HS-27A (cell line): ENCODE measurements around the gene HMG20B.
"Not testable (repeated sequence)": the region's sequence is repeated elsewhere in the genome, so short reads cannot be mapped to it uniquely, and the experiment has no call there.

Experiments
- DNase-seq: peaks from one replicate; pipeline ENCODE4 v3.0.0-alpha.2; 2012; ENCODE audit warnings: low read depth, missing footprints

HMG20B gene

GRCh38 chr19:3572855-3573161 is at the start of gene HMG20B:
TSS of gene HMG20B (plus strand) at chr19:3572944. CDS start at chr19:3573310, 366 bp downstream.
- no peak for DNase-seq

GRCh38 chr19:3523361-3524077 is 49.2 kb upstream of the HMG20B start:
- no peak for DNase-seq

DNA sequence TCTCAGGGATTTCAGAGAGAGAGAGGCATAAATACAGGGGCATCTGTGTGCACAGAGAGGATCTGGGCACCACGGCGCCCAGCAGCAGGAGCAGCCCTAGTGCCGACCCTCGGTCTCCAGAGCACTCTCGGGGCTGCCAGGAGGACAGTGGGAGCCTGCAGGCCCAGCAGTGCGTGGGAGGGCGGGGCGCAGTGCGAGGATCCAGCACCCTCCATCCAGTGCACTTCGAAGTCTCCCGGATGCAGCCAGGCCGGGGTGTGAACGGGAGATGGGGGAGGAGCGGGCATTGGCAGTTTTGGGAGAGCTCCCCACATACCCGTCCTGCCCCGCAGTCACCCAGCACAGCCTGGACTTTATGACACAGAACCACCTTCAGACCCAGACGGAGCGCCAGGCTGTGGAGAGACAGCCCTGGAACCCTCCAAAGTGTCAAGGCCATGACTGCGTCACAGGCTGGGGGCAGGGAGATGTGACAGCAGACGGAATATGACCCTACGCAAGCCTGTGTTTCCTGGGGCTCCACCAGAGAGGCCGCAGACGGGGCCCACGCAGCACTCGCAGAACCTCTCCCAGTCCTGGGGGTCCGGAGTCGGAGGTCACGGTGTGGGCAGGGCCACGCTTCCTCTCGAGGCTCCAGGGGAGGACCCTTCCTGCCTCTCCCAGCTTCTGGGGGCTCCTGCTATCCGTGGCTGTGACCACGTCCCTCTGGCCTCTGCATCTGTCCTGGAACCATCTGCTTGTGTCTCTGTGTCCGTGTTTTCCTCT is 48.5 kb upstream of the HMG20B start:
- no peak for DNase-seq

DNA sequence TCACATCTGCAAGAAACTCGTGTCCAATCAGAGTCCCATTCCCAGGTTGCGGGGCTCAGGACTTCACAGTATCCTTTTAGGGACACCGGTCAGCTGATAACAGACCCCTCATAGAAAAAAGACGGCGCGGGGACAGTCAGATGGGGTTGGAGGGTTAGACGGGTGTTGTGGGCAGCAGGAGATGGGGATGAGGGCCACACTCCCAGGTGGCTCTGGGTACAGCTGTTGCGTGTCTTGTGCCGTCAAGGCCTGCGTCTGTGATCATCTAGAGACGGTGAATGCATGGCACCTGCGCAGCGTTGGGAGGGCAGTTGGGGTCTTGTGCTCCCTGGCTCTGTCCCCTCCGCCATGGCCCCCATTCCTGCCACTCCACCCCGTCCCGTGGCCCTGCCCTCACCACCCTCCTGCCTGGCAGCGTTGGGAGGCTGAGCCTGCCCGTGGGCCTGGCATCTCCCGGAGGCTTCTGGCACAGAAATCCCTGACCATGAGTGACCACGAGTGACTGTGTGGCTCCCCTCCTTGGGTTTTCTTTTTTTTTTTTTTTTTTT is 47.8 kb upstream of the HMG20B start:
- no peak for DNase-seq

DNA sequence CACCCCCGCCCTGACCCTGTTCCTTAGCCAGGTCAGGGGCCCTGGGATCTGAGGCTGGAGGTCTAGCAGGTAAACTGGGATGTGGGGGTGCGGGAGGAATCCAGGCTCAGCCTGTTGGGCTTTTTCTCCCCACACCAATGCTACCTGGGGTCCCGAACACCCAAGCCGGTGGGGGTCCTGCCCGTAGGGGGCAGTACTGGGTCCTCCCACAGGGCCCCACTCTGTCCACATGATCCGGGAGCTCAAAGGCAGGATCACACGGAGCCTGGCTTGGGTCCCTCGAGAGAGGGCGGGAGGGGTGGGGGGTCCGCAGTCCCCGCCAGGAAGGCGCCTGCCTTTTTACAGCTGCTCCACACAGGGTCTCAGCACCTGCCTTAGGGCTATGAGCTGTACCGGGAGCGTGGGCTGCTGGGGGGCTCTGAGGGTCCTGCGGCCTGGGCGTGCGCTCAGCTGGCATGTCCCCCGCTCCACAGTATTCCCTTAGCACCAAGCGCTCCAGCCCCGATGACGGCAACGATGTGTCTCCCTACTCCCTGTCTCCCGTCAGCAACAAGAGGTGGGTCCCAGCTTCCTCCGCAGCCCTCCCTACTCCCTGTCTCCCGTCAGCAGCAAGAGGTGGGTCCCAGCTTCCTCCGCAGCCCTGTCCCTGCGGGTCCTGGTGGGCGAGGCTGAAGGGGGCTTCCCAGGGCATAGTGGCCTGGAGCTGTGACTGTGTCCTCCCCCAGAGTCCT is 46.1 kb upstream of the HMG20B start:
- DNase-seq: no peak

GRCh38 chr19:3527238-3527910 is 45.4 kb upstream of the HMG20B start:
- DNase-seq: no peak

DNA sequence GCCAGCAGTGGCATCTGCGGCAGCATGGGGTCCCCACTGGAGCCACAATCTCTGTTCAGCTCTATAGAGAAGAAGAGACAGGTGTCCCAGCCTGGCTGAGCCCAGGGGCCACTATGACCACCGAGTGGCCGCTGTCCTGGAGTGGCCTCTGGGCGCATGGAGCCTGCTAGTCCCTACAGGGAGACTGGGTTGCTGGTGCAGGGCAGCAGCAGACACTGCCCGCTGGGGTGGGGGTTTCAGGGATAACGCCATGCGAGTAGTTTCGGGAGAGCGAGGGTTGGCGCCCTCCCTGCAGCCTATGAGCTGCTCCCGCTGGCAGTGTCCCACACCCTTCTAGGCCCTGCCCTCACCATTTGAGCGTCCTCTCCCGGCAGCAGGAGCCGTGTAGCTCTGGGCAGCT is 44.7 kb upstream of the HMG20B start:
- DNase-seq: no peak

GRCh38 chr19:3528539-3529211 is 44.1 kb upstream of the HMG20B start:
- no peak for DNase-seq

GRCh38 chr19:3529299-3529698 is 43.4 kb upstream of the HMG20B start:
- DNase-seq: not testable (repeated sequence)

- no peak for DNase-seq
These were observed 42.4 kb upstream of the HMG20B start for GRCh38 chr19:3530389-3530788.

- DNase-seq: no peak
These were observed 41.0 kb upstream of the HMG20B start for GRCh38 chr19:3531716-3532115.

DNA sequence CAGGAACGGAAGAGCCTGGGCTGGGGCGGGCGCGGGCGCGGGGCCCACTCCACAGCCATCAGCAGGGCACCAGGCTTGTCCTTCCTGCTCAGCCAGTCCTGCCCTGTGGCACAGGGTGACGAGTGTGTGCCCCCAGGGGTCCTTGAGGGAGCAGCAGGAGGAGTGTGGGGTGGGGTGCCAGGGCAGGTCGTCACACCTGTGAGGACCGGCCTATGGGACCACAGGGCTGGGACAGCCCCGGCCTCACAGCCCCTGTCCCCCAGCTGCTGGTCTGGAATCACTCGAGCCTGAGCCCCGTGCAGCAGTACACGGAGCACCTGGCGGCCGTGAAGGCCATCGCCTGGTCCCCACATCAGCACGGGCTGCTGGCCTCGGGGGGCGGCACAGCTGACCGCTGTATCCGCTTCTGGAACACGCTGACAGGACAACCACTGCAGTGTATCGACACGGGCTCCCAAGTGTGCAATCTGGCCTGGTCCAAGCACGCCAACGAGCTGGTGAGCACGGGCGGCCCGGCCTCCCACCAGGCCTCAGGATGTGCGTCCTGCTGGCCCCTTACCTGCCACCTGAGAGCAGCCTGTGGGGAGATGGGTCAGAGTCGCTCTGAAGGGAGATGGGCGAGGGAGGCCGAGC is 40.5 kb upstream of the HMG20B start:
- no peak for DNase-seq

- no peak for DNase-seq
These were observed 39.7 kb upstream of the HMG20B start for GRCh38 chr19:3533033-3533432.

DNA sequence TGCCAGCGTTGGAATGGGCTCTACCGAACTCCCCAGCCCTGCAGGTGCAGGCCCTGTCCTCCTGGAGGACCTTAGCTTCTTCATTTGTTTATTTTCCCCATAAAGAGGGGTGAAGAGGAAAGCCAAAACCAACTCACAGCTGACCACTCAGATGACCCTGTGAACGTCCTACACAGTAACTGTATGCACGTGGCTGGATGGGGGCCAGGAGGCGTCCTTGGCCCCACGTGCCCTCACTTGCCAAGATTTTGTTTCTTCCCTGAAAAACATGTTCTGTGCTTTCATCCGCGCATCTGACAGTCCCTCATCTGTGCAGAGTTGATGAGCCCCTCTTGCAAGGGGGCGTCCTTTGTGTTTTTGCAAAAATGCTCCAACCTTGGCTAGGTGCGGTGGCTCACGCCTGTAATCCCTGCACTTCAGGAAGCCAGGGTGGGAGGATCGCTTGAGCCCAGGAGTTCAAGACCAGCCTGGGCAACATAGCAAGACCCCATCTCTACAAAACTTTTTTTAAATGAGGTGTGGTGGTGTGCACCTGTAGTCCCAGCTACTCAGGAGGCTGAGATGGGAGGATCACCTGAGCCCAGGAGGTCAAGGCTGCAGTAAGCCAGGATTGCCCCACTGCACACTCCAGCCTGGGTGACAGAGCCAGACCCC is 39.1 kb upstream of the HMG20B start:
- DNase-seq: no peak

- no peak for DNase-seq
These were observed 38.1 kb upstream of the HMG20B start for GRCh38 chr19:3534375-3535234.

GRCh38 chr19:3535235-3535535 is 37.6 kb upstream of the HMG20B start:
- DNase-seq: no peak

GRCh38 chr19:3535563-3535965 is 37.2 kb upstream of the HMG20B start:
- DNase-seq: no peak

- no peak for DNase-seq
These were observed 36.8 kb upstream of the HMG20B start for GRCh38 chr19:3535981-3536380.

DNA sequence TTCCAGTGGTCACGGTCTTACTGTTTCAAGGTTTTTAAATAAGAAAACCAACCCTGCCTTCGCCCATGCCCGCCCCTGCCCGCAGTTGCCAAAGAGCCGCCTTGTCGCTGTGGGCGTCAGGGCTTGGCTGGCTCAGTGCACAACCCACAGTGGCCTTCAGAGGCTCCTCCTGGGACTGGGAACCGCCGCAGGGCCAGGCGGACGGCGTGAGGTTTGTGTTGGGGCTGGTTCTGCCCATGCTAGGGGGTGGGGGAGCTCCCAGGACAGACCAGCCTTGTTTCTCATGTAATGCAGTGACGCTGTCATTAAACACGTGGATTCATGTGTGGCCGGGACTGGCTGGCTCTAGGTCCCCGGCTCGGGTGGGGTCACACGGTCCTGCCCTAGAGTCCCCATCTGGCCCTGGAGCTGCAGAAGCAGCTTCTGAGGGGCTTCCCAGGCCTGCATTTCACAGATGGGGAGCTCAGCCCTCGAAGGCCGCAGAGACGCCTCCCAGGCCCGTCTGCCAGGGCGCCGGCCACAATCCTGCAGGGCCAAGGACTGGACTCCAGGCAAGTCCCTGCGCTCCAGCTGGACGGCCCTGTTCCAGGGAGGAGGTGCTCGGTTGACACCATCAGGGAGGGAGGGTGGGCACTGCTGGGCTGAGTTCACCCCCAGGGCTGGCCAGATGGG is 36.2 kb upstream of the HMG20B start:
- DNase-seq: no peak
